Glomerular endothelial cell (primary cell): ENCODE measurements around the gene RNF41. TPM values are rescaled to one million over a fixed set of nuclear protein-coding genes. Genes with fewer than 3 reads are reported as not detected.
"Not testable (repeated sequence)": the region's sequence is repeated elsewhere in the genome, so short reads cannot be mapped to it uniquely, and the experiment has no call there.

ENCODE experiments used
- DNase-seq: peaks from one replicate; pipeline ENCODE4 v3.0.0-alpha.2; 2011; ENCODE audit warnings: low read depth, low spot score; ENCODE audit errors: extremely low read depth
- total RNA-seq: library from RNA; depleted of rRNA; stranded (reverse); fragments of >200 nt; gene quantifications from 2 replicates; pipeline ENCODE4 v1.2.3, GENCODE V29; 2015

Gene RNF41
- total RNA-seq, 1 donor from 2014 or later = 41.5 TPM

DNA sequence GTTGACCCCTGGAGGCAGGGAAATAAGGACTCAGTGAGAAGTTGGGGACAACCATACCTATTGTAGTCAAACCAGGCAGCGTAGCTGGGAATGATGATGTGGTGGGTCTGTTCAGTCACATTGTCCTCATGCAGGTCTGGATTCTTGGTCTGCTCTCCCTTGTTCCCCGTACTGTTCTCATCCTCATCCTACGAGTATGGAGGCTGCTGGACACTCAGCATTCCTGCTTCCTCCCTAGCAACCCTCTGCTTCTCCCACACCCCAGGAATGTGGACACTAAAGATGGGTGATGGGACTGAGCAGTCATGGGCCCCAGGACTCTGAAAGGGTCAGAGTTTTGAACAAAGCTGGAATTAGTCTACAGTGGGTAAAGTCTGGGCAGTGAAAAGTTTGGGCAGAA is 43.4 kb downstream of the RNF41 start:
- DNase-seq = no peak

DNA sequence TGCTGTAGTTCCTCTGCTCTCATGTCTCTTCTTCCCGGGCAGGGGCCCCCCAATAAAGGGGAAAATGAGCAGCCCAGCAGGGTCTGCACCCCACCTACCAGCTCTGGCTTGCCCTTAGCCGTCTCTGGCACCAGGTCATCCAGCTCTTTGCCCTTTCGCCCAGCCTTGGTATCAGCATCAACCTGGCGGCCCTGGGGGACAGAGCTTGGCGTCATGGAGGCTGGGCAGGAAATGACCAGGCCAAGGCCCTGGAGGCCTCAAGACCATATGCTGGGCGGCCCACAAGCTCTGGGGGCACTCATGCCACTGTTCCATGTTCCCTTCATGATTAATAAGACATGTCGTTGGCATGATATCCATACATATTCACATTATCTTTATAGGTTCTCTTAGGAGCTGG is 48.9 kb downstream of the RNF41 start:
- DNase-seq = no peak

DNA sequence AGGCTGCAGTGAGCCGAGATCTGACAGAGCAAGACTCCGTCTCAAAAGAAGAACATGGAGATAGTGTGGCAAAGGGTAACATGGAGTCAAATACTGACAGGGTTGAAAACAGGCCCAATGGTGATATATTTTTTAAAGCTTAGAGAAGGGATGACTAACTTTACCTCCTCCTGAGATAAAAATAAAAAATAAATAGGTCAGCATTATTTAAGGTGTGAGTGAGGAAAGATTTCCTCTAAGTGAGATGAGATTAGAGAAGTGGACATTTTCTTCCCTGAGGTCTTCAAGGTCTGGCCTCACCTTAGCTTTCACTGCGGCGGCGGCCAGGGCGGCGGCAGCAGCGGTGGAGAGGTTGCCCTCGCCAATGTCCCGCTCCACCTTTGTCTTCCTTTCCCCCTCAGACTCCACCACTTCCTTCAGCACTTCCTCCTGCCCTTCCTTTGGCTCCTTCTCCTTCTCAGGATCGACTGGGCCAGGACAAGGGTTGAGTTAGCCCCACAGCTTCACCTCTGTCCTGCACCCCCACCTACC is 52.4 kb downstream of the RNF41 start:
- no peak for DNase-seq

DNA sequence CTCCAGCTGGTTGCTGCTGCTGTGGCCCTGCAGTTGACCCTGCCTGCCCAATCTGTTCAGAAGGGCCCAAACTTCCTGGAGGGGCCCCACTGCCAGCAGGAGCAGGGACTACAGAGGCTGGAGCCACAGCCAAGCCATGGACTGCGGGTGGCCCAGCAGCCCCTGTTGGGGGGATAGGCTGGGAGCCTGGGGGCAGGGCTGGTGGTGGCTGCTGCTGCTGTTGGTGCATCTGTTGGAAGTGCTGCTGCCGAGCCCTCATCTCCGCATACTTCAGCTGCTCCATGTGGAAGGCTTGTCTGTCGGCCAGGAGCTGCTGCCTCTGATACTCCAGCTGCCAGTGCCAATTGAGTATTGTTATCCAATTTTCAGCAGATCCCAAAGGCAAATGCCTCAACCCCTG is 56.4 kb downstream of the RNF41 start:
- DNase-seq = no peak

DNA sequence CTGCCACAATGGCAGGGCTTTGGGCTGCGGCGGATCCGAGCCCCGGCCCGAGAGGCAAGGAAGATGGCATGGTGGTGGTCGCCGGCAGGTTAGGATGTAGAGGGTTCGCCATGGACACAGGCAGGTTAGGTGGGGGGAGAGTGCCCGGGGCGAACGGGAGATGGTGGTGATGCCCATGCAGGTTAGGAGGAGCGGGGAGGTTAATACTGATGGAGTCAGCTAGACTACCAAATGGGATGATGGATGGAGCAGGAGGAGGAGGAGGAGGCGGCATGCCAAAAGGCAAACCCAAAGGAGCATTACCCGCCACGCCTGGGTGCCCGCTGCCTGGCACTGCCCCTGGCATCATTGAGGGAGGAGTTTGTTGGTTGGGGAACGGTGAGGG is 57.4 kb downstream of the RNF41 start:
- no peak for DNase-seq

DNA sequence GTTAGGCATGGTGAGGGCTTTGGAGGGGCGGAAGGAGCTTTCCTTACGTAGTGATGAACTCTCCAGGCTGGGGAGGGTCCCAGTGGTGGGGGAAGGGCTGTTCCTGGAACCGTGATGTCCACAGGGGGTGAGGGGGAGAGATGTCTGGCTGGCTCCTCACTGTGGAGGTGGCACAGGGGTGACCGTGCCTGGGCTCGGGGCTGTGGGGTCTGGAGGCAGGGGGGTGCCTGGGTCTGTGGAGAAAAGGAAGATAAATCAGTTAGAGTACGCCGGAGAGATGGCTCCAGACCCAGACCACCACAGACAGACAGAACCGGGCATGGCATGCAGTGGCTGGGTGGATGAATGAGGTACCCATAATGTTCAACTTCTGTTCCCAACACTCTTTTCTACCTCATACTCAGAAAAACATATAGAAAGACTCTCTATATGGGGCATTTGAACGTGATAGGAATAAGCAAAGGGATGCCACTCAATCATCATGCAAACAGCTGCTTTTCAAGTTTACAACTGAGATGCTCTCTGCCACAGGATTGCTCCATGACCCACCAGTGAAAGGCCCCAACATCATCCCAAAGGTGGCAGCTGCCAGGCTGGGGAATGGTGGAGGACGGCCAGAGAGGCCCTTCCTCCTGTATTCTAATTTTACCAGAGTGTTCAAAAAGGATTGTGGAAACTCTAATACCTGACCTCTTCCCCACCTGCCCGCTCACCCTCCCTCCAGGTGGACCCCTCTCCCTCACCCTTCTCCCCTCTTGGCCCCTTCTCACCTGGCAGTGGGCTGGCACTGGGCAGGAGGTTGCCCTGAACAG is 58.0 kb downstream of the RNF41 start:
- no peak for DNase-seq

DNA sequence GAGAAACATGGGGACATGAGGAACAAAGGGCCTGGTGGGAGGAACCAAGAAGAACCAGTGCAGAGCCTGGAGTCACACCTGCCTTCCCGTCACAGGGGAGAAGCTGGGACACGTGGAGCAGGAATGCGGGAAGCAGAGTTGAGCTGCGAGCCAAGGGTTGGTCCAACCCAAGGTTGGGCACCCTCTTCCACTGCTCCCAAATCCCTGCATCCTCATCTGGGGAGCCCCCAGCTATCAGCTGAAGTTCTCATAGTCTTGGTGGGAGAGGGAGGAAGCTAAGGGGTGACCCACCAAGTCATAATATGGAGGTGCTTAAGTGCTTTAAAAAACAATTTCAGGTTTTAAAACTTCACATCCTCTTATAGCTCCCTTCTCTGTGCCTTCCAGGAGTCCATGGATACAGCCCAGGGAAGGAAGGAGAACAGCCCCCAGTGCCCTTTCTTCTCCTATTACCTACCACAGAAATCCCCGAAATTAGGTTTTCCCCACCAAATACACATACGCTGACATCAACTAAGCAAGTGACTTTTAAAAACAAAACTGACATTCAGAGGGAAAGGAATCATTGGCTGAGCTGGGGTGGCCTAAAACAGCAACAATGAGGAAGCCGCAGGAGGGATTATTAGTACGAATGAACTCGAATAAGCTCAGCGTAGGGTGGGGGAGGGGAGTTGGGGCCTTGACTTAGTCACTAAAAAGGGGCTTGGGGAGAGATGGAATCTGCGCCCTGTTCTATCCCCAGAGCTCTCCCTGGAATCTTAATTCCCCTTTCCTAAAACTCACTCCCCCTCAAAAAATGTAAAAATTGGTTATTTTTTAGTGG is 59.0 kb downstream of the RNF41 start:
- no peak for DNase-seq

DNA sequence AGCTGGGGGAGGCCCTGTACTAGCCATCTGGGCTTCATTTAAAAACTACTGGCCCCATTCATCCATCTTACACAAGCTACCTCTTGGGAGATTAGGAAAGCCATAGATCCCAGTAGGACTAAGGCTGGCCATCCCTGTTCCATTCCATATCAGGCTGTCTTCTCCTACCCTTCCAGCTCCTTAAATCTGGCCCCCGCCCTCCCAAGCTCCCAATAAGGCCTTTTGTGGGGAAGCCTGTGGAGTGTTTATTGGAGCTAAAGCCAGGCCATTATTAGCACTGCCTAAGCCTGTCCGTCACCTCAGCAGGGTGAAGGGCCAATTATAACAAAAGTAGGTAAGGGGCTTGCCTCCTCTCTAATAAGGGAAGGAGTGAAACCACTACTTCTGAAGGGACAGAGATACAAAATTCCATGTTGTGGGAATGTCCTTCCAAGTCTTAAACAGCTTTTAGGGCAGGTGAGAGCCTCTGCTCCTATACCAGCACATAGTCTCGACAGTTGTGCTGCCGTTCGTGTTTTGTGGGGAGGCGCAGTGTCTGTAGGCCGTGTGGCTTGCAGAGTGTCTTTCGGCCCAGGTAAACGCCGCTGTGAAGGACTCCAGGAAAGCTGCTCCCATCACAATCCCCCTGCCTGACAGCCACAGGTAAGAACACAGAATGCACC is 59.9 kb downstream of the RNF41 start:
- DNase-seq = no peak

DNA sequence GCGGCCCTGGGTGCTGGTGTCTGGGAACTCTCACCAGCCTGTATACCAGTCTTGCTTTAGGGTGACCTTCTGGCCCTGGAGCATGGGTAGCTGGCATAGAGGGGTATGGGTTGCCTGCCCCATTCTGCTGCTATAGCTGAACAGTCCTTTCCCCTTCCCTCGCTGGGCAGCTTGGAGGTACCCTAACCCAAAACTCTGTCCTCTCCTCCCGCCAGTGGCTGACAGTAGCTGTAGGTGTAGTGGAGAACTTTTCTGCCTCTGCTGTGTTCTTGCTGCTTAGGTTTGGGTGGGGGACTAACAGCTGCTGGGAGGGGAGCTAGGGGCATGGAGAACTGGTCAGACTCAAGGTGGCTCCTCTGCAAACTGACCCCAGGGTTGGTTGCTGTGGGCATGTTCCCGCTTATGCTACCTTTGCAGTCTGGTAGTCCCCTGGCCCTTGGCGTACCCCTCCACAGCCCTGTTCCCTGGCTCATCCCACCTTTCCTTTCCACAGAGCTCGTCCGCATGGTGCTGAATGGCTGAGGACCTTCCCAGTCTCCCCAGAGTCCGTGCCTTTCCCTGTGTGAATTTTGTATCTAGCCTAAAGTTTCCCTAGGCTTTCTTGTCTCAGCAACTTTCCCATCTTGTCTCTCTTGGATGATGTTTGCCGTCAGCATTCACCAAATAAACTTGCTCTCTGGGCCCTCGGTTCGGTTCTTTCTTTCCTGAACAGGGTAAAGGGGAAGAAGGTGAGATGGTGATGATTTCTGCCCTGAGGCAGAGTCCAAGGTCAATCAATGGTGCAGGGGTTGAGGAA is 60.6 kb downstream of the RNF41 start:
- no peak for DNase-seq

DNA sequence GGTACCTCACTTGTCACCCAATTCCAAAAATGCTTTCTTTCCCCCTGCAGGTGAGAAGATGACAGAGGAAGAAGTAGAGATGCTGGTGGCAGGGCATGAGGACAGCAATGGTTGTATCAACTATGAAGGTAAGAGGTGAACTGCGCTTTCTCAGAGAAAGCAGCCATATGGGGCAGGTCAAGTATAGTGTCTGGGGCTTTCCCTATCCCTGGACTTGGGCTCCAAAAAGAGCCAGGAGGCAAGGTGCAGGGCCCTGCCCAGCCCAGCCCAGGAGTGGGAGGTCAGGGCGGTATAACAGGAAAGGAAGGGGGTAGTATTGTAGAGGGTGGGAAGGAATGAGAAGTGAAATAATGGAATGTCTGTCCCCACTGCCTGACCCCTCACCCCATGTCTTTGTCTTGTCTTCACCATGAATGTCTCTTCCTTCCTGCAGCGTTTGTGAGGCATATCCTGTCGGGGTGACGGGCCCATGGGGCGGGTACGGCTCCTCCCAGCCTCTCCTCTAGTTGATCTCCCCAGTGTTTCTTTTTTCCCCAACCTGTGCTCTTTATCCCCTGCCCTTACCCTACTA is 61.4 kb downstream of the RNF41 start:
- DNase-seq = no peak

DNA sequence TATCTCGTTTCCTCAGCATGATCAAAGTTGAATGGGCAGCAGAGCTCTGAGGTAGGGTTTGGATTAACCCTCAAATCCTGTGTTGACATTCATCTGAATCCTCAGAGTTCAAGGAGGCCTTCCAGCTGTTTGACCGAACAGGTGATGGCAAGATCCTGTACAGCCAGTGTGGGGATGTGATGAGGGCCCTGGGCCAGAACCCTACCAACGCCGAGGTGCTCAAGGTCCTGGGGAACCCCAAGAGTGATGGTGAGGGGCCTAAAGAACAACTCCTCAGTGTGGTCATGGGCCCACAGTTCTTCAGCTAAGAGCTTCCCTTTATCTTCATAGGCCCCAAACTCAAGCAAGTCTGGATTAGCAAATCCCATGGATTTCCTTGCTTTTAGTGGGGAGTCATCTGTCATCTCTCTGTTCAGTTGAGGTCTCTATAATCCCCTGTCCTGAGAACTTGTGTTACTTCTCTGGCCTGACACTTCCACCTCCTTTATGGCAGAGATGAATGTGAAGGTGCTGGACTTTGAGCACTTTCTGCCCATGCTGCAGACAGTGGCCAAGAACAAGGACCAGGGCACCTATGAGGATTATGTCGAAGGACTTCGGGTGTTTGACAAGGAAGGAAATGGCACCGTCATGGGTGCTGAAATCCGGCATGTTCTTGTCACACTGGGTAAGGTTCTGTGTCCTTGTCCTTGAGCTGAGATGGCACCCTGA is 62.1 kb downstream of the RNF41 start:
- DNase-seq = no peak

DNA sequence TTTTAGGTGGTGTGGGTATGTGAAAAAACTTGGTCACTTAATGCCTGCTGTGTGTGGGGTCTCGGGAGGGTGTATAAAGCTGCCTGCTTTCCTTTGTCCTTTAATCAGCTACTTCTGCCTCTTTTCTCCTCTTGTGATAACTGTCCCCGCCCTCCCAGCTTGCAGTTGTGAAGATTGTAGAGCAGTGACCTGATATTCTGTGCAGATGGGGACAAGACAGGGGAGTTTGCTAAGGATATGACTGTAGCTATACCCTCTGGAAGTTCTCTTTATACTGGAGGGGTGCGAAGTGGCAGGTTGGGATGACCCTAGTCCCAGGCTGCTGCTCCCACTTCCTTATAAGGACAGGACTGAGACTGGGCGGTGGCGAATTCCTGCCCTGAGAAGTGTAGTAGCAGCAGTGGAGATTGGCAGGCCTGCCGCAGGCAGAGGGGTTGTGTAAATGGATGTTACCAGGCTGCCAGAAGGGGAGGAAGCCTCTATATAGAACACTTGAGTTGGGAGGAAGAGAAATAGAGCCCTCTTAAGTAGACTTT is 62.7 kb downstream of the RNF41 start:
- no peak for DNase-seq

DNA sequence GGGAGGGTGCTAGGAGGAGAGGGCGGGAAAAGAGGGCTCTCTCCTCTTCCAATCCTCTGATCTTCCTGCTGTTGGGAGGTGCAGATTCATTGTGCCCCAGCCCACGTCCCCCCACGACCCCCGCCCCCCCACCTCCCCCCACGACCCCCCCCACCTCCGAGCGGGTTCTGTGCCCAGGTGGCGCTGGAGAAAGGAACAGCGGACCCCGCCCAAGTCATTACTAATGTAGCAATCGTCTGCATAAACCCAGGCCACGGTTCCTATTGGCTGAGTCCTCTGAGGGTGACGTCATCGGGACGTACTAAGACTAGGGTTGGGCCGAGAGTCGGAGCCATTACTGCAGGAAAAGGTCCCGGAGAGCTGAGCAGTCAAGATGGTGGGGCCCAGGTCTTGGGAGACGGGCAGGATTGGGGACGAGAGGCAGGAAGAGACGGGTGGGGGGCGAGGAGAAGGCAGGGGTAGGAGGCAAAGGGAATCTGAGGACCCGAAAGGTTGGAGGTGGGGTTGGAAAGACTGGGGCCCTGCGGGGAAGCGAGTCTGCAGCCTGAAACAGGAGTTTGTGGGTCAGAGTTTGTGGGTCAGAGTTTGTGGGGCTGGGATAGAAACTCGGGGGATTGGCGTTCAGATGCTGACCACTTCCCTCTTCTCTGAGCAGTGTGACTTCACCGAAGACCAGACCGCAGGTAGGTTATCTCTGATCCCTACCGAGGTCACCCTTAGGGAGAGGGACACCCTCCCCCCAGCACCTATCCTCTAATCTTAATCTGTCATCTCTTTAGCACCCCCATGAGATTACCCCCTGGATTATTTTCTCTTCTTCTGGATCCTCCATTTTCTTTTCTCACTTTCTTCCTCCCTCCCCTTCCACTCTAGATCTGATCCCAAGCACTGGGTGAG is 63.4 kb downstream of the RNF41 start, which contains the start of gene MYL6:
Gene MYL6, plus strand, starts transcription at position 331 of the 897 bp plus-strand sequence. Its CDS starts 43 bp downstream, at position 374.
- DNase-seq = peak; percentile 94

DNA sequence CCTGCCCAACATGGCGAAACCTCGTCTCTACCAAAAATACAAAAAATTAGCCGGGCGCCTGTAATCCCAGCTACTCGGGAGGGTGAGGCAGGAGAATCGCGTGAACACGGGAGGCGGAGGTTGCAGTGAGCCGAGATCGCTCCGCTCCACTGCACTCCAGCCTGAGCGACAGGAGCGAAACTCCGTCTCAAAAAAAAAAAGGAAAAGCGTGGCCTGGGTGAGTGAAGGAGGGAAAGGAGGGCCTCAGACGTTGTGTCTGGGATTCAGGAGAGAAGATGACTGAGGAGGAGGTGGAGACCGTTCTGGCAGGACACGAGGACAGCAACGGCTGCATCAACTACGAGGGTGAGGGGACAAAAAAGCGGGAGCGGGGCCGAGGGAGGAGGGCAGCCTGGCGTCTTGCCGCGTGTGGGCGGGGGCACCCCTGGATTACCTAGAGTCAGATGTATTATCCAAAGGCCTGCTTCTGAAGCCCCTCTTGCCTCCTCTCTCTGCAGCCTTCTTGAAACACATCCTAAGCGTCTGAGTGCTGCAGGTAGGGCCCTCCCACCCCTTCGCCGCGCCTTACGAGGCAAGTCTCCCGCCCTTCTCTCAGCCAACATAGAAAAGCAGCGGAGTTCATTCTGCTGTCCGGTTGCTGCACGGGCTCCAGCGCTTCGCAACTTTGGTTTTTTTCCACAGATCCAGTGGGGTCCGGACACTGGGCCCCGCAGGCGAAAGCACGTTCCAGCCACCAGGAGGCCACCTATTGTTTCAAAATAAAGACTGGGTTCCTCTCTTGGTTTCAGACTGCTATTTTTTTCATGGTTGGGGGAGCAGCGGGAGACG is 64.3 kb downstream of the RNF41 start:
- no peak for DNase-seq

DNA sequence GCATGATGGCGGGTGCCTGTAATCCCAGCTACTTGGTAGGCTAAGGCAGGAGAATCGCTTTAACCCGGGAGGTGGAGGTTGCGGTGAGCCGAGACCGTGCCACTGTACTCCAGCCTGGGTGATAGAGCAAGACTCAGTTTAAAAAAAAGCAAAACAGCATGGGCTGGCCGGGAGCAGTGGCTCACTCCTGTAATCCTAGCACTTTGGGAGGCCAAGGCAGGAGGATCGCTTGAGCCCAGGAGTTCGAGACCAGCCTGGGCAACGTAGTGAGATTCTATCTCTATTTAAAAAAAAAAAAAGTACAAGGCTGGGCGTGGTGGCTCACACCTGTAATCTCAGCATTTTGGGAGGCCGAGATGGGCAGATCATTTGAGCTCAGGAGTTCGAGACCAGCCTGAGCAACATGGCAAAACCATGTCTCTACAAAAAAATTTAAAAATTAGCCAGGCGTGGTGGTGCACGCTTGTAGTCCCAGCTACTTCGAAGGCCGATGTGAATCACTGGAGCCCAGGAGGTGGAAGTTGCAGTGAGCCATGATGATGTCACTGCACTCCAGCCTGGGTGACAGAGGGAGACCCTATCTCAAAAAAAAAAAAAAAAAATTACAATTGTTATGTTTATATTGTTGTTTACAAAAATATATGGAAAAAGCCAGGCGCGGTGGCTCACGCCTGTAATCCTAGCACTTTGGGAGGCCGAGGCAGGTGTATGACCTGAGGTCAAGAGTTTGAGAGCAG is 65.1 kb downstream of the RNF41 start:
- not testable (repeated sequence) for DNase-seq

DNA sequence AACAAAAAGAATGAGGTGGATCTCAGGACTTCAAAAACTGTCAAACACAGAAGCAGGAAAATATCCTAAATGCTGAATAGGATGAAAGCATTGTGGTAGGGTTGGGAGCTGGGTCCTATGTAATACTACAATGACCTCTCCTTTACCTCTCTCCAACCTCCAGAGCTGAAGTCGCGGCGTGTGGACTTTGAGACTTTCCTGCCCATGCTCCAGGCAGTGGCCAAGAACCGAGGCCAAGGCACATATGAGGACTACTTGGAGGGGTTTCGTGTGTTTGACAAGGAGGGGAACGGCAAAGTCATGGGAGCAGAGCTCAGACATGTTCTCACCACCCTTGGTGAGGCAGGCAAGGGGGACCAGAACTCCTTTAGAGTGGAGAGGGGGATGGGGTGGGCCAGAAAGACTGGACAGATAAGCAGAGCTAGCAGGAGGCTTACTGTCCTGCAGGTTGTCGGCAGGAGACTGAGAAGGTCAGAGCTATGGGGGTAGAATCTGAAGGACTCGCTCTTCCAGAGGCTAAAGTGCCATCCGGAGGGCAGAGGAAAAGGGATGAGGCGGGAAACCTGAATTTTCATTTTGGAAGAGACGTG is 66.4 kb downstream of the RNF41 start:
- DNase-seq = no peak
